Stomach smooth muscle (tissue), 2 donors: ENCODE results near the gene STK17A.

Source experiments
- H3K27ac ChIP-seq: one replicate; pipeline ENCODE4 v1.7.0; 2013; ENCODE audit warnings: mild to moderate bottlenecking, low read length, inconsistent platforms
- H3K27me3 ChIP-seq, 2 donors: one replicate each; pipeline ENCODE4 v1.7.0; 2013; ENCODE audit warnings: low read length in 2 of 2; ENCODE audit not compliant: insufficient read depth in 2 of 2, control insufficient read depth in 1 of 2
- H3K36me3 ChIP-seq, 2 donors: one replicate each; pipeline ENCODE4 v1.7.0; 2013; ENCODE audit warnings: low read length in 2 of 2; ENCODE audit not compliant: control insufficient read depth in 2 of 2, insufficient read depth in 2 of 2
- H3K4me1 ChIP-seq: one replicate; pipeline ENCODE4 v1.7.0; 2013; ENCODE audit warnings: low read length; ENCODE audit not compliant: control insufficient read depth, insufficient read depth
- H3K4me3 ChIP-seq, 2 donors: one replicate each; pipeline ENCODE4 v1.7.0; 2013; ENCODE audit warnings: low read length in 2 of 2
- H3K9ac ChIP-seq, 2 donors: one replicate each; pipeline ENCODE4 v1.7.0; 2013; ENCODE audit warnings: low read length in 2 of 2, mild to moderate bottlenecking in 1 of 2
- H3K9me3 ChIP-seq, 2 donors: one replicate each; pipeline ENCODE4 v1.7.0; 2013; ENCODE audit warnings: low read length in 2 of 2; ENCODE audit not compliant: control insufficient read depth in 2 of 2
- donor health status: healthy.
- donor health status: Pancreatic carcinoma.

The STK17A gene

GRCh38 chr7:43634384-43634783, 51.5 kb downstream of the STK17A start:
- no peaks in the 10 kb centered on the region for H3K27me3 ChIP-seq
- H3K27ac ChIP-seq = no peak overlapping the region
- no peak overlapping the region for H3K9ac ChIP-seq
- peaks cover 17% of the 10 kb centered on the region in 2 donors for H3K36me3 ChIP-seq
- no peaks in the 10 kb centered on the region for H3K4me1 ChIP-seq
- no peaks in the 10 kb centered on the region for H3K9me3 ChIP-seq
- no peak overlapping the region for H3K4me3 ChIP-seq

GRCh38 chr7:43636093-43636492, 53.2 kb downstream of the STK17A start:
- no peaks in the 10 kb centered on the region for H3K27me3 ChIP-seq
- H3K4me1 ChIP-seq = peaks cover 9% of the 10 kb centered on the region
- H3K27ac ChIP-seq = peak overlapping the region; percentile 6
- peak overlapping the region in 1 of 2 donors; percentile 1 for H3K4me3 ChIP-seq
- no peak overlapping the region for H3K9ac ChIP-seq
- no peaks in the 10 kb centered on the region for H3K9me3 ChIP-seq
- peaks cover 12 to 19% of the 10 kb centered on the region in 2 donors for H3K36me3 ChIP-seq

- Histone ChIP-seq H3K9ac (no peak overlapping the region), H3K36me3 (peaks cover 11 to 14% of the 10 kb centered on the region in 2 donors), H3K27me3 (no peaks in the 10 kb centered on the region), H3K4me3 (no peak overlapping the region), H3K27ac (peak overlapping the region; percentile 6), H3K4me1 (peaks cover 9% of the 10 kb centered on the region), H3K9me3 (no peaks in the 10 kb centered on the region)
Observed at GRCh38 chr7:43637114-43637806, 54.4 kb downstream of the STK17A start.

- H3K9me3 ChIP-seq = no peaks in the 10 kb centered on the region
- H3K27me3 ChIP-seq = no peaks in the 10 kb centered on the region
- peak overlapping the region in 1 of 2 donors; percentile 29 for H3K9ac ChIP-seq
- H3K4me1 ChIP-seq = peaks cover 9% of the 10 kb centered on the region
- H3K4me3 ChIP-seq = peak overlapping the region in 1 of 2 donors; percentile 44
- peak overlapping the region; percentile 73 for H3K27ac ChIP-seq
- peaks cover 7 to 15% of the 10 kb centered on the region in 2 donors for H3K36me3 ChIP-seq
Observed at GRCh38 chr7:43639858-43640491, 57.1 kb downstream of the STK17A start.

GRCh38 chr7:43640679-43641078, 57.8 kb downstream of the STK17A start:
- Histone ChIP-seq H3K4me3 (no peak overlapping the region), H3K9me3 (no peaks in the 10 kb centered on the region), H3K27ac (peak overlapping the region; percentile 73), H3K9ac (no peak overlapping the region), H3K4me1 (peaks cover 12% of the 10 kb centered on the region), H3K36me3 (peaks cover 7 to 15% of the 10 kb centered on the region in 2 donors), H3K27me3 (no peaks in the 10 kb centered on the region)

- Histone ChIP-seq H3K27ac (no peak overlapping the region), H3K4me1 (peaks cover 36% of the 10 kb centered on the region), H3K9ac (no peak overlapping the region), H3K4me3 (no peak overlapping the region), H3K36me3 (peaks cover 4 to 5% of the 10 kb centered on the region in 2 donors), H3K27me3 (no peaks in the 10 kb centered on the region), H3K9me3 (no peaks in the 10 kb centered on the region)
Observed at GRCh38 chr7:43642897-43643630, 60.2 kb downstream of the STK17A start.

GRCh38 chr7:43643846-43644245, 60.9 kb downstream of the STK17A start:
- Histone ChIP-seq H3K36me3 (peaks cover 4 to 5% of the 10 kb centered on the region in 2 donors), H3K27me3 (no peaks in the 10 kb centered on the region), H3K4me1 (peaks cover 44% of the 10 kb centered on the region), H3K9me3 (no peaks in the 10 kb centered on the region), H3K9ac (no peak overlapping the region), H3K4me3 (no peak overlapping the region), H3K27ac (no peak overlapping the region)

- no peaks in the 10 kb centered on the region for H3K9me3 ChIP-seq
- no peak overlapping the region for H3K9ac ChIP-seq
- peaks cover 38% of the 10 kb centered on the region for H3K4me1 ChIP-seq
- peak overlapping the region in 1 of 2 donors; percentile 40 for H3K4me3 ChIP-seq
- no peaks in the 10 kb centered on the region for H3K27me3 ChIP-seq
- peaks cover 2 to 5% of the 10 kb centered on the region in 2 donors for H3K36me3 ChIP-seq
- peak overlapping the region; percentile 93 for H3K27ac ChIP-seq
Observed at GRCh38 chr7:43645699-43646226, 62.9 kb downstream of the STK17A start.

- Histone ChIP-seq H3K9me3 (no peaks in the 10 kb centered on the region), H3K4me1 (peaks cover 46% of the 10 kb centered on the region), H3K9ac (peak overlapping the region; percentile 36 to 43), H3K27ac (peak overlapping the region; percentile 93), H3K4me3 (peak overlapping the region; percentile 26 to 57), H3K27me3 (no peaks in the 10 kb centered on the region), H3K36me3 (peaks cover 2 to 5% of the 10 kb centered on the region in 2 donors)
Observed at GRCh38 chr7:43646603-43647338, 63.9 kb downstream of the STK17A start.

- Histone ChIP-seq H3K36me3 (peaks cover 2 to 5% of the 10 kb centered on the region in 2 donors), H3K4me1 (peaks cover 46% of the 10 kb centered on the region), H3K27ac (peak overlapping the region; percentile 93), H3K27me3 (no peaks in the 10 kb centered on the region), H3K9ac (peak overlapping the region; percentile 43 to 51), H3K9me3 (no peaks in the 10 kb centered on the region), H3K4me3 (peak overlapping the region in 1 of 2 donors; percentile 57)
Observed at GRCh38 chr7:43647339-43647672, 64.4 kb downstream of the STK17A start.
